H7 (cell line): Measurements from ENCODE around the gene TCF23. TPM values are rescaled to one million over a fixed set of nuclear protein-coding genes. Genes with fewer than 3 reads are reported as not detected.
"Not testable (repeated sequence)": the region's sequence is repeated elsewhere in the genome, so short reads cannot be mapped to it uniquely, and the experiment has no call there.

Experiments used
- DNase-seq: peaks from one replicate; pipeline ENCODE4 v3.0.0; 2012
- H3K27me3 ChIP-seq: 2 replicates; pipeline ENCODE4 v1.6.0; 2011; ENCODE audit warnings: mild to moderate bottlenecking, low read length; ENCODE audit not compliant: control insufficient read depth, insufficient read depth
- H3K36me3 ChIP-seq: replicated peaks from 2 replicates; pipeline ENCODE4 v1.5.1; 2011; ENCODE audit warnings: low read length; ENCODE audit not compliant: control insufficient read depth, insufficient read depth
- H3K4me3 ChIP-seq: 2 replicates; pipeline ENCODE4 v1.5.1; 2011; ENCODE audit warnings: low read depth, mild to moderate bottlenecking, control low read depth, low read length, moderate library complexity; ENCODE audit not compliant: insufficient read depth
- total RNA-seq: library from RNA; depleted of rRNA; stranded (reverse); fragments of >200 nt; shearing (Covaris generic); gene quantifications from 2 replicates; pipeline ENCODE4 v1.2.3, GENCODE V29; 2014; rRNA removed

TCF23 gene
- not detected in 2 replicates for total RNA-seq

DNA sequence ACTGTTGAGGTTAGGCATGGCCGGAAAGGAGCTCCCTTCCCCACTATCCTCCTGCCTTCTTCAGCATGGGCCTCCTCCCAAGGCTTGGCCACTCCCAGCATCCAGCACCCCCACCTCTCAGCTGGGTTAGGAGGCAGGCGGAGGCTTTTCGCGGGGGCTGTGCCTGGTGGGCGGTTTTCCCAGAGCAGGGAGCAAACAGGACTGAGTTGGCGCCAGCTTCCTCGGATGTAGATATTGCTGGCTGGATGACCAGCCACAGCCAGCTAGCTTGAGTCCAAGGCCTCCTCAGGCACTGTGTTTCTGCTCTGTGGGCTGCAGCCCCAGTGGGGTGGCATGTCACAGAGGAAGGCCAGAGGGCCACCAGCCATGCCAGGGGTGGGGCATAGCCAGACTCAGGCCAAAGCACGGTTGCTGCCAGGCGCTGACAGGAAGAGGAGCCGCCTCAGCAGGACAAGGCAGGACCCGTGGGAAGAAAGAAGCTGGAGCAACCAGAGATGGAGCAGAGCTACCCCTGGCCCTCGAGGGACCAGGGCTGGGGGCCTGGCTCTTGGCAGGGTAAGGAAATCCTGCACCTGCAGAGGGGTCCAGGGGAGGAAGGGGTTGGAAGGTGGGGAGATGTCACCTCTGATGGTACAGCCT lies at the start of gene TCF23:
TSS of gene TCF23 (plus strand) at position 204 of the 639 bp plus-strand sequence. CDS start at position 334, 130 bp downstream.
- no peaks in the 10 kb centered on the region for H3K36me3 ChIP-seq
- no peak within 1 kb of the TSS for H3K4me3 ChIP-seq
- no peak for DNase-seq
- no peaks in the 10 kb centered on the region for H3K27me3 ChIP-seq

DNA sequence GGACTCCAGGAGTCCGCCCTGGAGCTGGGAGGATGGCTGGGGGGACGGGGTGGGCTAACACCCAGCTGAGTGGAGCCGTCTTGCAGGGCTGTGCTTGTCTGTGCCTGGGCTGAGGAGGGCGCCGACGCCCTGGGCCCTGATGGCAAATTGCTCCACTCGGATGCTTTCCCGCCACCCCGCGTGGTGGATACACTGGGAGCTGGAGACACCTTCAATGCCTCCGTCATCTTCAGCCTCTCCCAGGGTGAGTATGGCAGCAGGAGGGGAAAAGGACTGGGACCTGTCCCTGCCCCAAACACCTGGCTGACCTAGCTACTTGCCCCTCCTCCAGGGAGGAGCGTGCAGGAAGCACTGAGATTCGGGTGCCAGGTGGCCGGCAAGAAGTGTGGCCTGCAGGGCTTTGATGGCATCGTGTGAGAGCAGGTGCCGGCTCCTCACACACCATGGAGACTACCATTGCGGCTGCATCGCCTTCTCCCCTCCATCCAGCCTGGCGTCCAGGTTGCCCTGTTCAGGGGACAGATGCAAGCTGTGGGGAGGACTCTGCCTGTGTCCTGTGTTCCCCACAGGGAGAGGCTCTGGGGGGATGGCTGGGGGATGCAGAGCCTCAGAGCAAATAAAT lies 49.4 kb upstream of the TCF23 start:
- no peaks in the 10 kb centered on the region for H3K36me3 ChIP-seq

DNA sequence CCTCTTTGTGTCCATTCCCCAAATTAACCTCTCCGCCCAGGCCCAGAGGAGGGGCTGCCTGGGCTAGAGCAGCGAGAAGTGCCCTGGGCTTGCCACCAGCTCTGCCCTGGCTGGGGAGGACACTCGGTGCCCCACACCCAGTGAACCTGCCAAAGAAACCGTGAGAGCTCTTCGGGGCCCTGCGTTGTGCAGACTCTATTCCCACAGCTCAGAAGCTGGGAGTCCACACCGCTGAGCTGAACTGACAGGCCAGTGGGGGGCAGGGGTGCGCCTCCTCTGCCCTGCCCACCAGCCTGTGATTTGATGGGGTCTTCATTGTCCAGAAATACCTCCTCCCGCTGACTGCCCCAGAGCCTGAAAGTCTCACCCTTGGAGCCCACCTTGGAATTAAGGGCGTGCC lies 48.8 kb upstream of the TCF23 start:
- Histone ChIP-seq H3K27me3 (no peaks in the 10 kb centered on the region), H3K36me3 (no peaks in the 10 kb centered on the region), H3K4me3 (no peak overlapping the region)
- peak; percentile 53 for DNase-seq

More for the DNA sequence above, 49.4 kb upstream of the TCF23 start:
- peak; percentile 52 for DNase-seq
- H3K27me3 ChIP-seq, result no peaks in the 10 kb centered on the region
- no peak overlapping the region for H3K4me3 ChIP-seq

DNA sequence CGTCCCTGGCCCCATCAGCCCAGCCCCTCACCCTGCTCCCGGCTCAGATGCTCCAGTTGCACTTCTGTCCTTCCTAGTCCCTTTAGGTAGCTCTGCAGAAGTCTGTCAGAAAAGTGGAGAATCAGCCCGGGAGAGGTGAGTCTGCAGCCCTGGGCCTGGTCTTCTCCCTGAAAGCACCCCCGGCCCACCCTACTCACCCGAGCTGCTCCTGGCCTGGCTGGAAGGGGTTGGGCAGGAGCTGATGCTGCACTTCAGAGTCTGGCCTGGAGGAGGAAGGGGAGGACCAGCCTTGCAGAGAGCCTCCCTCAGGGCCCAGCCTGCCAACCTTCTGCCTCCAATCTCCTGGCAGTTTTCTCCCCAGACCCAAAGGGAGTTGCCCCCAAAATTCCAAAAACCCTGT lies 46.5 kb upstream of the TCF23 start:
- Histone ChIP-seq H3K4me3 (no peak overlapping the region), H3K27me3 (no peaks in the 10 kb centered on the region), H3K36me3 (no peaks in the 10 kb centered on the region)
- DNase-seq, result peak; percentile 48

DNA sequence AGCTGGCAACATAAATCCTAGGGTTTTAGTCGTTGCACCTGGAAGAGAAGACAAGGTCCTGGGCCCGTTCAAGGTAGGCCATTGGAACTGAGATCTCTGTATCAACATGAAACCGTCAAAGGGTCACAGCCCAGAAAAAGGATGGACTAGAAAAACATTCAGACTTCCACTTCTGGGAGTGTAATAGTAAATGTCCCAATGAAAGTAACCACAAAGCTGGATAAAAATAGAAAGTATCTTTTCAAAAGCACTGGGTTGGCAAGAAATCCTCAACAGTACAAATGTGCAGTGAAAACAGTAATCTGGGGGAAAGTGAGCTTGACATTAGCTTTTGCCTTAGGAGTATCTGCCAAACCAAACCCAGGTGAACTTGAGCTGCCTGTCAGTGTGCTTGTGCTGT lies 42.8 kb upstream of the TCF23 start:
- no peaks in the 10 kb centered on the region for H3K36me3 ChIP-seq
- H3K4me3 ChIP-seq, result no peak overlapping the region
- no peak for DNase-seq
- no peaks in the 10 kb centered on the region for H3K27me3 ChIP-seq

DNA sequence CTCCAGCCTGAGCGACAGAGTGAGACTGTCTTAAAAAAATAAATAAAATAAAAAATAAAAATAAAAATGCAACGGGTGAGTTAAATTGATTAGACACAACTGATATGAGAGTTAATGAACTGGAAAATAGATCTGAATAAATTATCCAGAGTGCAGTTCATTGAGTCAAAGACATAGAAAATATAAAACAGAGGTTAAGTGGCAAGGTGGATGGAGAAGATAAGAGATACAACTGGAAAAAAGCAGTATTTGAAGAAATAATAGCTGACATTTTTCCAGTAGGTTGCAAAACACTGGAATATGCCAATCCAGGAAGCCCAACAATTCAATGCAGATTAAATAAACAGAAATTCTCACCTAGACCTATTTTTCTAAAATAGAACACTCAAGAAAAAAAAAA lies 40.6 kb upstream of the TCF23 start:
- H3K4me3 ChIP-seq, result no peak overlapping the region
- H3K36me3 ChIP-seq, result no peaks in the 10 kb centered on the region
- H3K27me3 ChIP-seq, result no peaks in the 10 kb centered on the region
- DNase-seq, result no peak

DNA sequence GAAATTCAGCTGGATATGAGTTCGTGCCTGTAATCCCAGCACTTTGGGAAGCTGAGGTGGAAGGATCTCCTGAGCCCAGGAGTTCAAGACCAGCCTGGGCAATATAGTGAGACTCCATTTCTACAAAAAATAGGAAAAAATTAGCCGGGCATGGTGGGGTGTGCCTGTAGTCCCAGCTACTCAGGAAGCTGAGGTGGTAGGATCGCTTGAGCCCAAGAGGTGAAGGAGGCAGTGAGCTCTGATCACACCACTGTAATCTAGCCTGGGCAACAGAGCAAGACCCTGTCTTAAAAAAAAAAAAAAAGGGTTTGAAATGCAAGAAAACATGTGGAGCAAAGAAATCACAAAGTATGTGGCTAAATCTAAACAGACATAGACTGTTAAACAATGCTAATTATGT lies 39.7 kb upstream of the TCF23 start:
- DNase-seq, result no peak

DNA sequence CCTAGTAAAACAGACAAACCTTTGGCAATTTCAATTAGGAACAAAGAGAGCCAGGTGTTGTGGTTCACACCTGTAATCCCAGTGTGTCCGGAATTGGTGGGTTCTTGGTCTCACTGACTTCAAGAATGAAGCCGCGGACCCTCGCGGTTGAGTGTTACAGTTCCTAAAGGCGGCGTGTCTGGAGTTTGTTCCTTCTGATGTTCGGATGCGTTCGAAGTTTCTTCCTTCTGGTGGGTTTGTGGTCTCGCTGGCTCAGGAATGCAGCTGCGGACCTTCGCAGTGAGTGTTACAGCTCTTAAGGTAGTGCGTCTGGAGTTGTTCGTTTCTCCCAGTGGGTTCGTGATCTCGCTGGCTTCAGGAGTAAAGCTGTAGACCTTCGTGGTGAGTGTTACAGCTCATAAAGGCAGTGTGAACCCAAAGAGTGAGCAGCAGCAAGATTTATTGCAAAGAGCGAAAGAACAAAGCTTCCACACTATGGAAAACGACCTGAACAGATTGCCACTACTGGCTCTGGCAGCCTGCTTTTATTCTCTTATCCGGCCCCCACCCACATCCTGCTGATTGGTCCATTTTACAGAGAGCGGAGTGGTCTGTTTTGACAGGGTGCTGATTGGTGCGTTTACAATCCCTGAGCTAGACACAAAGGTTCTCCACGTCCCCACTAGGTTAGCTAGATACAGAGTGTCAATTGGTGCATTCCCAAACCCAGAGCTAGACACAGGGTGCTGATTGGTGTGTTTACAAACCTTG lies 38.0 kb upstream of the TCF23 start:
- not testable (repeated sequence) for H3K27me3 ChIP-seq, H3K4me3 ChIP-seq, H3K36me3 ChIP-seq, DNase-seq

More for the DNA sequence above, 39.7 kb upstream of the TCF23 start:
- no peak overlapping the region for H3K4me3 ChIP-seq
- no peaks in the 10 kb centered on the region for H3K27me3 ChIP-seq
- no peaks in the 10 kb centered on the region for H3K36me3 ChIP-seq

DNA sequence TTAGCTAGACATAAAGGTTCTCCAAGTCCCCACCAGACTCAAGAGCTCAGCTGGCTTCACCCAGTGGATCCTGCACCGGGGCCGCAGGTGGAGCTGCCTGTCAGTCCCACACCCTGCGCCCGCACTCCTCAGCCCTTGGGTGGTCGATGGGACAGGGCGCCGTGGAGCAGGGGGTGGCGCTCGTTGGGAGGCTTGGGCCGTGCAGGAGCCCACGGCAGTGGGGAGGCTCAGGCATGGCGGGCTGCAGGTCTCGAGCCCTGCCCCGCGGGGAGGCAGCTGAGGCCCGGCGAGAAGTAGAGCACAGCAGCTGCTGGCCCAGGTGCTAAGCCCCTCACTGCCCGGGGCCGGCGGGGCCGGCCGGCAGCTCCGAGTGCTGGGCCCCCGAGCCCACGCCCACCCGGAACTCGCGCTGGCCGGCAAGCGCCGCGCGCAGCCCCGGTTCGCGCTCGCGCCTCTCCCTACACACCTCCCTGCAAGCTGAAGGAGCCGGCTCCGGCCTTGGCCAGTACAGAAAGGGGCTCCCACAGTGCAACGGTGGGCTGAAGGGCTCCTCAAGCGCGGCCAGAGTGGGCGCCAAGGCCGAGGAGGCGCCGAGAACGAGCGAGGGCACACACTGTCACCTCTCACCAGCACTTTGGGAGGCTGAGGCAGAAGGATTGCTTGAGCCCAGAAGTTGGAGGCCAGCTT lies 37.3 kb upstream of the TCF23 start:
- not testable (repeated sequence) for H3K27me3 ChIP-seq, DNase-seq, H3K4me3 ChIP-seq, H3K36me3 ChIP-seq

DNA sequence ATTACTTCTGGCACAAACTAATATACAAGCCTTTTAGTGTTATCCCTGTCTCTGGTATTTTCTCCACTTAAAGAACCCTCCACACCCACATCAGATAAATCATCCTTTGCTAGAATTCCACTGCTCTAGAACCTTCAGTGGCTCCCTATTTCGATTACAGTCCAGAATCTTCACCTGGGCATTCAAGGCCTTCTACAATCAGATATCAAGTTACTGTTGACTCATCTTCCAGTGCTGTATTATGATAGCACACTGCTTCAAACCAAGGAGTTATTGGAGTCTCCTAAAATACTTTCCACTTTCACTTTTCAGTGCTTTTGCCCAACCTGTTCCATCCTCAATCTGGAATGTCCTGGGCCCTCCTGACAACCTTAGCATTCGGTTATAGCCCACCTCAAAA lies 33.3 kb upstream of the TCF23 start:
- DNase-seq, result no peak
- Histone ChIP-seq H3K36me3 (no peaks in the 10 kb centered on the region), H3K27me3 (peaks cover 30% of the 10 kb centered on the region), H3K4me3 (no peak overlapping the region)

DNA sequence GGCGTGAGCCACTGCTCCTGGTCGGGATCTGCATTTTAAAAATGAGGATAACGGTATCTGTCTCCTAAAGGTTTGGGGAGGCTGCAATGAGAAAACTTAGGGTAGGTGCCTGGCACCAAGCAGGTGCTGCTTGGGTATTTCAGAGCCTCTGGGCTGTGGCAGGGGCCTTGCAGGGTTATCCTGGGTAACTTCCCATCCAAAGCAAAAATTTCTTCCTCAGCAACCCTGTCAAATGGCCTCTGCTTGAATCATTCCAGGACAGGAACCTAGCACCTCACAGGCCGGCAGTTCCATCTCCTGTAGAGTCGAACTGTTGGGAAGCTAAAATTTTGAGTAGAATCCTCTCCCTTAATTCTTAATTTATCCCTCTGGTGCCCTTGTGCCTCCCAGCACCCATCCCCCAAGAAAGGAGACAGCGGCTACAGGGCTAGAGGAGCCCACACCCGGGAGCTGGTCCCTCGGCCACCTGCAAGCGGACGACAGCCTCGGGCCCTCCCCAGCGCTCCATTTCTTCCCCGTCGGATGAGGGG lies 30.7 kb upstream of the TCF23 start:
- peaks cover 50% of the 10 kb centered on the region for H3K27me3 ChIP-seq
- no peaks in the 10 kb centered on the region for H3K36me3 ChIP-seq
- H3K4me3 ChIP-seq, result peak overlapping the region; percentile 45
- peak; percentile 53 for DNase-seq

DNA sequence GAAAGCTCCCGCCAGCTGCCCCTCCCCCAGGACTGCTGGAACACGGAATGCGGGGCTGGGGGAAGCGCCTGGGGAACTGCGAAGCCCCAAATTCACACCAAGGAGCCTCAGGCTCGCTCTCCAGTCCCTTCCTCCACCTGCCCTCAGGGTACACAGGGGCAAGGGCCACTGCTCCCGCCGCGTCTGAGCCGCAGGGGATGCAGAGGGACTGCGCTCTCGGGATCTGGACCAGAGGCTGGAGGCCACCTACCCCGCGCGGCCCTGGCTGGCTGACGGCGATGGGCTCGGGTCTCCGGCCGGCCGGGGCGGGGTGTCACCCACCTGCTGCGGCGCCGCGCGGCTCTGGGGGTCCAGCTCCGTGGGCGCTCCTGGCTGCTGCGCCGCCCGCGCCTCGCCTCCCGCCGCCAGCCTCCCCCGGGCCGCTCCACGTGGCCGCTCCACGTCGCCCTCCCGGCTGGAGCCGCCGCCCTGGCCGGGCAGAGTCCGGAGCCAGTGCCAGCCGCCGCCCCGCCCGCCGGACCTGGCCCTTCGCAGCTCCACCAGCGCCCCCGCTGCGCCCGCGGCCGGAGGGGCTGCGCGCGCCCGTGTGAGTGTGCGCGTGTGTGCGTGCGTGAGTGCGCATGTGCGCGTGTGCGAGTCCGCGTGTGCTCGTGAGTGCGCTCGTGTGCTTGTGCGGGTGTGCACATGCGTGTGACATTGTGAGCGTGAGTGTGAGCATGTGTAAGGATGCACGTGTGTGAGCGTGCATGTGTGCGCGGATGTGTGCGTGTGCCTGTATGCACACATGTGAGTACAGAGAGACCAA lies 30.1 kb upstream of the TCF23 start, which contains the start of gene CGREF1:
TSS of gene CGREF1 (minus strand) at position 604 of the 805 bp plus-strand sequence. CDS start 14,762 bp downstream, outside the sequence.
- Histone ChIP-seq H3K4me3 (peak within 1 kb of the TSS; percentile 45), H3K27me3 (peaks cover 56% of the 10 kb centered on the region)
- peak; percentile 90 for DNase-seq

DNA sequence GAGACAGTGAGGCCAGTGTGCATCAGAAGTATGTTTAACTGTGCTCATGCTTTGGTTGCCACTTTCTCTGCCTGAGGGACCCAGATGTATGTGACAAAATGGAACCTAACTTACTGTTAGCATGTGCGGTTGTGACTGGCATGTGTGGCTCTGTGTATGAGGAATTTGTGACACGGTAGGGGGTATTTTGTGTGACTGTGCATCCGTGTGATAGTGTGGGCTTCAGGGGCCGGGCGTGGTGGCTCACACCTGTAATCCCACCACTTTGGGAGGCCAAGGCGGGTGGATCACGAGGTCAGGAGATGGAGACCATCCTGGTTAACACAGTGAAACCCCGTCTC lies 29.5 kb upstream of the TCF23 start:
- H3K4me3 ChIP-seq, H3K36me3 ChIP-seq: not testable (repeated sequence)
- DNase-seq, result peak; percentile 45
- H3K27me3 ChIP-seq, result peaks cover 62% of the 10 kb centered on the region

More for the DNA sequence above, 30.1 kb upstream of the TCF23 start, which contains the start of gene CGREF1:
- H3K36me3 ChIP-seq, result no peaks in the 10 kb centered on the region

DNA sequence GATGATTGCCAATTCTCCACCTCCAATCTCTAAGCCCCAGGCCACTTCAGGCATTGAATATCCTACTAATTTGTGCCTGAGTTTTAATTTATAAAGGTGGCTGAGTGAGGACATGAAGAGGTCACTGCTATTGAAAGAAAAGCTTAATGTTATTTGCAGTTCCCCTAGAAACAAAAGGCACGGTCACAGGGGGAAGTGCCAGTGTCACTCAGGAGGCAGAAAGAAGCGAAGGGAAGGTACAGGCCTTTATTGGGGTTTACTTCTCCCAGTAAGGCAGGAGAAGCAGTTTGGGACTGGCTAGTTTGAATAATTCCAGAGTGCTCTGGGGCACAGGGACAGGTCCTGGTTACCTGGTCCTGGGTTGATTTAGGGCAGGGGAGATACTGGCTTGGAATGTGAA lies 26.9 kb upstream of the TCF23 start:
- H3K36me3 ChIP-seq, result no peaks in the 10 kb centered on the region
- H3K4me3 ChIP-seq, result no peak overlapping the region
- DNase-seq, result no peak
- peaks cover 62% of the 10 kb centered on the region for H3K27me3 ChIP-seq
